Measurements from ENCODE around the gene SBSN.

The SBSN gene

GRCh38 chr19:35559781-35560180, 31.7 kb upstream of the SBSN start:
- Histone ChIP-seq H3K4me1 (ENCODE audit: insufficient read depth, low read length) (no peaks in the 10 kb centered on the region), H3K9ac (ENCODE audit: low read depth, low read length) (no peak overlapping the region), H3K36me3 (ENCODE audit: insufficient read depth, low read depth, low read length) (no peaks in the 10 kb centered on the region), H3K4me3 (ENCODE audit: low read length) (no peak overlapping the region), H3K27ac (ENCODE audit: low read length) (no peak overlapping the region), H3K27me3 (ENCODE audit: insufficient read depth, low read length) (peaks cover 50% of the 10 kb centered on the region), H3K9me3 (ENCODE audit: insufficient read depth, low read depth, low read length) (no peaks in the 10 kb centered on the region)

- H3K4me3 ChIP-seq (ENCODE audit: low read length): no peak overlapping the region
- no peak overlapping the region for H3K27ac ChIP-seq (ENCODE audit: low read length)
- no peaks in the 10 kb centered on the region for H3K36me3 ChIP-seq (ENCODE audit: insufficient read depth, low read depth, low read length)
- no peaks in the 10 kb centered on the region for H3K4me1 ChIP-seq (ENCODE audit: insufficient read depth, low read length)
- no peaks in the 10 kb centered on the region for H3K9me3 ChIP-seq (ENCODE audit: insufficient read depth, low read depth, low read length)
- H3K27me3 ChIP-seq (ENCODE audit: insufficient read depth, low read length): peaks cover 50% of the 10 kb centered on the region
- H3K9ac ChIP-seq (ENCODE audit: low read depth, low read length): no peak overlapping the region
Observed at GRCh38 chr19:35559281-35559659, 31.2 kb upstream of the SBSN start.

- H3K9ac ChIP-seq (ENCODE audit: low read depth, low read length): no peak overlapping the region
Observed at GRCh38 chr19:35558400-35559280, 30.5 kb upstream of the SBSN start.

GRCh38 chr19:35557539-35558399, 29.7 kb upstream of the SBSN start:
- Histone ChIP-seq H3K4me3 (ENCODE audit: low read length) (peak overlapping the region; percentile 84), H3K27me3 (ENCODE audit: insufficient read depth, low read length) (peaks cover 50% of the 10 kb centered on the region), H3K27ac (ENCODE audit: low read length) (no peak overlapping the region), H3K9ac (ENCODE audit: low read depth, low read length) (peak overlapping the region; percentile 64; the same call in 1 of the 2 replicates), H3K4me1 (ENCODE audit: insufficient read depth, low read length) (no peaks in the 10 kb centered on the region), H3K36me3 (ENCODE audit: insufficient read depth, low read depth, low read length) (no peaks in the 10 kb centered on the region), H3K9me3 (ENCODE audit: insufficient read depth, low read depth, low read length) (no peaks in the 10 kb centered on the region)

More at GRCh38 chr19:35558400-35559280, 30.5 kb upstream of the SBSN start:
- Histone ChIP-seq H3K9me3 (ENCODE audit: insufficient read depth, low read depth, low read length) (no peaks in the 10 kb centered on the region), H3K36me3 (ENCODE audit: insufficient read depth, low read depth, low read length) (no peaks in the 10 kb centered on the region), H3K4me3 (ENCODE audit: low read length) (peak overlapping the region; percentile 84), H3K27ac (ENCODE audit: low read length) (no peak overlapping the region), H3K27me3 (ENCODE audit: insufficient read depth, low read length) (peaks cover 50% of the 10 kb centered on the region), H3K4me1 (ENCODE audit: insufficient read depth, low read length) (no peaks in the 10 kb centered on the region)

GRCh38 chr19:35556846-35557538, 28.9 kb upstream of the SBSN start:
- H3K27ac ChIP-seq (ENCODE audit: low read length): no peak overlapping the region
- no peaks in the 10 kb centered on the region for H3K4me1 ChIP-seq (ENCODE audit: insufficient read depth, low read length)
- H3K9ac ChIP-seq (ENCODE audit: low read depth, low read length): peak overlapping the region; percentile 64; the same call in 1 of the 2 replicates
- peak overlapping the region; percentile 84 for H3K4me3 ChIP-seq (ENCODE audit: low read length)
- no peaks in the 10 kb centered on the region for H3K36me3 ChIP-seq (ENCODE audit: insufficient read depth, low read depth, low read length)
- peaks cover 47% of the 10 kb centered on the region for H3K27me3 ChIP-seq (ENCODE audit: insufficient read depth, low read length)
- H3K9me3 ChIP-seq (ENCODE audit: insufficient read depth, low read depth, low read length): no peaks in the 10 kb centered on the region

- H3K27ac ChIP-seq (ENCODE audit: low read length): no peak overlapping the region
- H3K9ac ChIP-seq (ENCODE audit: low read depth, low read length): no peak overlapping the region
- peaks cover 43% of the 10 kb centered on the region for H3K27me3 ChIP-seq (ENCODE audit: insufficient read depth, low read length)
- no peaks in the 10 kb centered on the region for H3K4me1 ChIP-seq (ENCODE audit: insufficient read depth, low read length)
- peaks cover under 1% of the 10 kb centered on the region; the same call in 1 of the 2 replicates for H3K36me3 ChIP-seq (ENCODE audit: insufficient read depth, low read depth, low read length)
- no peak overlapping the region for H3K4me3 ChIP-seq (ENCODE audit: low read length)
- no peaks in the 10 kb centered on the region for H3K9me3 ChIP-seq (ENCODE audit: insufficient read depth, low read depth, low read length)
Observed at GRCh38 chr19:35556025-35556590, 28.0 kb upstream of the SBSN start.

- Histone ChIP-seq H3K4me1 (ENCODE audit: insufficient read depth, low read length) (no peaks in the 10 kb centered on the region), H3K9ac (ENCODE audit: low read depth, low read length) (no peak overlapping the region), H3K27ac (ENCODE audit: low read length) (no peak overlapping the region), H3K27me3 (ENCODE audit: insufficient read depth, low read length) (peaks cover 39% of the 10 kb centered on the region), H3K36me3 (ENCODE audit: insufficient read depth, low read depth, low read length) (peaks cover 7% of the 10 kb centered on the region; the same call in 1 of the 2 replicates), H3K9me3 (ENCODE audit: insufficient read depth, low read depth, low read length) (no peaks in the 10 kb centered on the region), H3K4me3 (ENCODE audit: low read length) (no peak overlapping the region)
Observed at GRCh38 chr19:35555301-35556005, 27.3 kb upstream of the SBSN start.

- H3K4me3 ChIP-seq (ENCODE audit: low read length): no peak overlapping the region
- peaks cover 27% of the 10 kb centered on the region for H3K27me3 ChIP-seq (ENCODE audit: insufficient read depth, low read length)
- no peak overlapping the region for H3K27ac ChIP-seq (ENCODE audit: low read length)
- no peaks in the 10 kb centered on the region for H3K9me3 ChIP-seq (ENCODE audit: insufficient read depth, low read depth, low read length)
- H3K9ac ChIP-seq (ENCODE audit: low read depth, low read length): no peak overlapping the region
- no peaks in the 10 kb centered on the region for H3K4me1 ChIP-seq (ENCODE audit: insufficient read depth, low read length)
- H3K36me3 ChIP-seq (ENCODE audit: insufficient read depth, low read depth, low read length): peaks cover 14% of the 10 kb centered on the region; the same call in 1 of the 2 replicates
Observed at GRCh38 chr19:35554076-35554475, 26.0 kb upstream of the SBSN start.

GRCh38 chr19:35553385-35554000, 25.4 kb upstream of the SBSN start:
- H3K27me3 ChIP-seq (ENCODE audit: insufficient read depth, low read length): peaks cover 21% of the 10 kb centered on the region
- H3K4me1 ChIP-seq (ENCODE audit: insufficient read depth, low read length): no peaks in the 10 kb centered on the region
- H3K36me3 ChIP-seq (ENCODE audit: insufficient read depth, low read depth, low read length): peaks cover 14% of the 10 kb centered on the region; the same call in 1 of the 2 replicates

GRCh38 chr19:35552534-35553384, 24.6 kb upstream of the SBSN start:
- H3K4me3 ChIP-seq (ENCODE audit: low read length): no peak overlapping the region
- H3K9ac ChIP-seq (ENCODE audit: low read depth, low read length): no peak overlapping the region
- peaks cover 18% of the 10 kb centered on the region; the same call in 1 of the 2 replicates for H3K36me3 ChIP-seq (ENCODE audit: insufficient read depth, low read depth, low read length)
- H3K27me3 ChIP-seq (ENCODE audit: insufficient read depth, low read length): peaks cover 18% of the 10 kb centered on the region; the same call in 1 of the 2 replicates
- no peaks in the 10 kb centered on the region for H3K4me1 ChIP-seq (ENCODE audit: insufficient read depth, low read length)
- H3K27ac ChIP-seq (ENCODE audit: low read length): no peak overlapping the region
- no peaks in the 10 kb centered on the region for H3K9me3 ChIP-seq (ENCODE audit: insufficient read depth, low read depth, low read length)

More at GRCh38 chr19:35553385-35554000, 25.4 kb upstream of the SBSN start:
- Histone ChIP-seq H3K27ac (ENCODE audit: low read length) (no peak overlapping the region), H3K9ac (ENCODE audit: low read depth, low read length) (no peak overlapping the region), H3K4me3 (ENCODE audit: low read length) (no peak overlapping the region), H3K9me3 (ENCODE audit: insufficient read depth, low read depth, low read length) (no peaks in the 10 kb centered on the region)
